Transverse colon (tissue), 3 donors: Measurements from ENCODE around the gene ENOX1.

ENCODE experiments used
- CTCF ChIP-seq, 5 experiments: fragments of 200-600 bp in 3 of 5; fragments of 450-650 bp in 2 of 5; sonication (generic) in 3 of 5; IDR thresholded peaks; 1 replicate in 2 of 5; 2 replicates in 3 of 5; pipeline ENCODE4 v1.5.1; 2016 to 2017; ENCODE audit warnings: antibody characterized with exemption in 5 of 5, inconsistent platforms in 3 of 5, mild to moderate bottlenecking in 2 of 5, moderate library complexity in 1 of 5
- EP300 ChIP-seq: sonication (generic); formaldehyde crosslinking; IDR thresholded peaks from one replicate; pipeline ENCODE4 v1.6.1; 2017; ENCODE audit warnings: antibody characterized with exemption, low read depth
- POLR2A ChIP-seq: fragments of 450-650 bp; IDR thresholded peaks from one replicate; pipeline ENCODE4 v1.6.1; 2016; ENCODE audit warnings: antibody characterized with exemption, mild to moderate bottlenecking, moderate library complexity

GRCh38 chr13:43220873-43221595 is 565.7 kb downstream of the ENOX1 start:
- TF ChIP-seq POLR2A (no peak), CTCF (IDR thresholded peaks at IDR 0.05) (no peak), EP300 (no peak)
